K562 (cell line): ENCODE data around the gene NENF. TPM values are rescaled to one million over a fixed set of nuclear protein-coding genes. Genes with fewer than 3 reads are reported as not detected.
A peak's percentile ranks its signal among the peaks of the same experiment; 100 is the strongest.

Experiments used
- ATAC-seq: fragments of 200-7000 bp; cut with Tn5 transposase; 3 replicates; pipeline ENCODE4 v1.9.1; 2020; ENCODE audit warnings: moderate library complexity
- BruUV-seq: library from RNA; stranded (reverse); fragments of 400-500 nt; replicated peaks from 2 replicates; lab custom pipeline; 2021; lab: Mats Ljungman, UMichigan
- CTCF ChIA-PET: fragments of 300-600 bp; formaldehyde crosslinking; extraction: SDS; loops from one replicate; lab custom pipeline; 2021; ENCODE audit warnings: low intra/inter-chr PET ratio; lab: Yijun Ruan, JAX
- POLR2A ChIA-PET: fragments of 300-600, 350-650 bp; sonication (Branson Sonifier 250); formaldehyde crosslinking; extraction: SDS; loops from one replicate; lab custom pipeline; 2021; ENCODE audit warnings: antibody characterized with exemption, inconsistent platforms; lab: Yijun Ruan, JAX
- DNase-seq, 4 experiments: peaks; one replicate each; pipeline versions ENCODE4 v3.0.0 to v3.0.0-alpha.2; 2011 to 2018; ENCODE audit warnings: low spot score in 3 of 4, mixed read lengths in 3 of 4; ENCODE audit errors: extremely low read depth in 1 of 4
- FAIRE-seq: peaks from 2 replicates; lab custom pipeline; 2011; peaks lifted over from hg19 to GRCh38; lab: Jason Lieb, UNC
- H2AFZ ChIP-seq: 2 replicates; pipeline ENCODE4 v1.6.0; 2011; ENCODE audit warnings: low read depth, low read length, control low read depth, inconsistent platforms
- H3K27ac ChIP-seq: fragments of 200-600 bp; 3 replicates; pipeline ENCODE4 v1.8.0; 2011; ENCODE audit warnings: low read depth, mild to moderate bottlenecking, control low read depth, inconsistent platforms, low read length, moderate library complexity, mixed read lengths; ENCODE audit errors: extremely low read depth
- H3K27me3 ChIP-seq, 2 experiments: fragments of 300-600 bp in 1 of 2; 2 replicates in 1 of 2; 3 replicates in 1 of 2; pipeline versions ENCODE4 v1.6.0 to v1.8.0; 2011; ENCODE audit warnings: inconsistent platforms in 2 of 2, low read length in 2 of 2, mild to moderate bottlenecking in 1 of 2, mixed read lengths in 1 of 2, moderate library complexity in 1 of 2; ENCODE audit not compliant: control insufficient read depth in 2 of 2, insufficient read depth in 2 of 2
- H3K36me3 ChIP-seq: fragments of 300-600 bp; 3 replicates; pipeline ENCODE4 v1.8.0; 2011; ENCODE audit warnings: mild to moderate bottlenecking, low read length, inconsistent platforms; ENCODE audit not compliant: control insufficient read depth, insufficient read depth
- H3K4me1 ChIP-seq, 2 experiments: fragments of 200-600 bp in 1 of 2; replicated peaks in 1 of 2; 2 replicates in 1 of 2; 3 replicates in 1 of 2; pipeline versions ENCODE4 v1.5.1 to v1.8.0; 2011; ENCODE audit warnings: inconsistent platforms in 2 of 2, low read length in 2 of 2, mild to moderate bottlenecking in 1 of 2, mixed read lengths in 1 of 2, moderate library complexity in 1 of 2; ENCODE audit not compliant: control insufficient read depth in 2 of 2, insufficient read depth in 2 of 2
- H3K4me2 ChIP-seq: 2 replicates; pipeline ENCODE4 v1.6.1; 2011; ENCODE audit warnings: low read length, control low read depth, inconsistent platforms, mixed read lengths; ENCODE audit not compliant: insufficient read depth
- H3K4me3 ChIP-seq: fragments of 200-600 bp; sonication (generic), shearing (Covaris generic); 2 replicates; pipeline ENCODE4 v1.5.1; 2016; ENCODE audit warnings: control low read depth, inconsistent platforms
- H3K79me2 ChIP-seq: fragments of 200-600 bp; 3 replicates; pipeline ENCODE4 v1.8.0; 2011; ENCODE audit warnings: low read length, inconsistent platforms; ENCODE audit not compliant: control insufficient read depth, insufficient read depth
- H3K9ac ChIP-seq, 2 experiments: 2 replicates each; pipeline versions ENCODE4 v1.6.0 to v1.6.1; 2011; ENCODE audit warnings: low read depth in 2 of 2, low read length in 2 of 2, control low read depth in 1 of 2, inconsistent platforms in 1 of 2, mild to moderate bottlenecking in 1 of 2, mixed read lengths in 1 of 2; ENCODE audit not compliant: insufficient read depth in 1 of 2
- H3K9me1 ChIP-seq: one replicate; pipeline ENCODE4 v1.6.0; 2011; ENCODE audit warnings: inconsistent platforms, mild to moderate bottlenecking, low read length, moderate library complexity; ENCODE audit not compliant: control insufficient read depth, insufficient read depth
- H3K9me3 ChIP-seq: replicated peaks from 2 replicates; pipeline ENCODE4 v1.5.1; 2011; ENCODE audit warnings: low read depth, low read length, inconsistent platforms; ENCODE audit not compliant: control insufficient read depth, insufficient read depth
- H4K20me1 ChIP-seq: replicated peaks from 2 replicates; pipeline ENCODE4 v1.6.1; 2011; ENCODE audit warnings: low read length, inconsistent platforms, mixed read lengths; ENCODE audit not compliant: control insufficient read depth, insufficient read depth
- BACH1 ChIP-seq: fragments of 200-800 bp; sonication (Bioruptor generic); IDR thresholded peaks from 2 replicates; pipeline ENCODE4 v1.6.1; 2016; ENCODE audit warnings: missing genetic modification characterization, missing compliant biosample characterization
- CSDE1 ChIP-seq, 2 experiments: fragments of 450-650 bp; IDR thresholded peaks; 2 replicates each; pipeline ENCODE4 v1.6.1; 2016; ENCODE audit warnings: mild to moderate bottlenecking in 1 of 2
- TBL1XR1 ChIP-seq, 2 experiments: IDR thresholded peaks; 2 replicates each; pipeline ENCODE4 v1.6.1; 2012; ENCODE audit warnings: improper control_type of control experiment in 2 of 2, low read length in 2 of 2, mild to moderate bottlenecking in 1 of 2
- WGBS: fragments of 100-300 bp; shearing (Covaris generic); methylation state at CpG from one replicate; pipeline ENCODE4 v1.1.6; 2016; ENCODE audit warnings: low coverage, mixed read lengths; ENCODE audit not compliant: insufficient coverage; ENCODE audit errors: missing lambda C conversion rate; 5-methylcytosine and 5-hydroxymethylcytosine counted together
- in situ Hi-C: fragments of 300-500 bp; cut with MboI; formaldehyde crosslinking; loops from 4 replicates; pipeline ENCODE4 v1.15.0; 2018; ENCODE audit warnings: inconsistent platforms, mixed read lengths
- intact Hi-C: fragments of 100-400 bp; cut with micrococcal nuclease; formaldehyde crosslinking; loops from 2 replicates; pipeline ENCODE4 v1.14.2; 2022
- polyA plus RNA-seq, 8 experiments: library from polyadenylated mRNA; depleted of rRNA in 4 of 8; stranded (reverse) in 5 of 8; unstranded in 3 of 8; fragments of >200 nt; fragmentation: Nextera tagmentation in 2 of 8; fragmentation: Illumina TruSeq in 1 of 8; extraction: Ambion mirVana in 2 of 8; extraction: Trizol in 1 of 8; gene quantifications; 2 replicates each; pipeline versions ENCODE4 v1.2.1 to v1.2.3, GENCODE V29; 2011 to 2014; ENCODE audit warnings: inconsistent platforms in 1 of 8, missing spikeins in 1 of 8
- total RNA-seq, 7 experiments: library from RNA; depleted of rRNA in 6 of 7; stranded (reverse); fragments of >200 nt in 6 of 7; fragmentation: Illumina TruSeq in 2 of 7; extraction: Trizol in 2 of 7; gene quantifications; 2 replicates each; pipeline versions ENCODE4 v1.2.1 to v1.2.3, GENCODE V29; 2011 to 2021; ENCODE audit warnings: low replicate concordance in 1 of 7
- TF ChIP-seq, protein P1 (sequence below), 2 experiments: fragments of 450-650 bp in 1 of 2; sonication (generic) in 1 of 2; formaldehyde crosslinking in 1 of 2; IDR thresholded peaks in 1 of 2; conservative IDR thresholded peaks in 1 of 2; 2 replicates each; pipeline versions ENCODE4 v1.6.1 to v1.8.1; 2016 to 2023; ENCODE audit warnings: mild to moderate bottlenecking in 2 of 2, moderate library complexity in 2 of 2, inconsistent platforms in 1 of 2, missing genetic modification reagents in 1 of 2
- TF ChIP-seq, protein P2 (sequence below): fragments of 450-650 bp; conservative IDR thresholded peaks from 2 replicates; pipeline ENCODE4 v1.6.1; 2016; ENCODE audit warnings: missing genetic modification characterization, low read depth, mild to moderate bottlenecking, missing compliant biosample characterization, moderate library complexity

The NENF gene
- total and polyA plus RNA-seq, 9 of the 15 experiments (the other 6 are each of a cell fraction or from before 2014, with no cell fraction given): 6.1 to 100 (median 72.8) TPM

DNA sequence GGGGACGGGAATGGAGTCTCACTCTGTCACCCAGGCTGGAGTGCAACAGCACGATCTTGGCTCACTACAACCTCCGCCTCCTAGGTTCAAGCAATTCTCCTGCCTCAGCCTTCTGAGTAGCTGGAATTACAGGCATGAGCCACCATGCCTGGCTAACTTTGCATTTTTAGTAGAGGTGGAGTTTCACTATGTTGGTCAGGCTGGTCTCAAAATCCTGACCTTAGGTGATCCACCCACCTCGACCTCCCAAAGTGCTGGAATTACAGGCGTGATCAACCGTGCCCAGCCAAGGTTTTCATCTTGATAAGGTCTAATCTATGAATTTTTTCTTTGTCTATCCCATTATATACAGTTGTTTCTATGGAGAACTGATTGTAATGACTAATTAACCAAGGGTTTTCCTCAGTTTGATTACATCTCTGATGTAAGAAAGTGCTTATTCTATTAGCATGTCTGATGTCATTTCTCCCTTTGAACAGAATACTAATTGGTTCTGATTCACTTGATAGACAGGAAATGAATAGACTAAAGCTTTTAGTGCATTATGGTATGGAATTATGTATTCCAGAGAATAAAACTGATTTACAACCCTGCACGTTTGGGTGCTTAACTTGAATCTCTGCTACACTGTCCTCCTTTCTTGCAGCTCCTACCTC, 29.9 kb upstream of the NENF start:
- POLR2A ChIA-PET: no interaction called here
- 75% methylated on average over 7 of the region's 7 CpGs for WGBS
- no peak overlapping the region for H3K9ac ChIP-seq
- no peak overlapping the region for H2AFZ ChIP-seq
- TF ChIP-seq TBL1XR1 (IDR thresholded peaks at IDR 0.05; ENCODE audit: low read length in 2 of 2) (no peak), CSDE1 (IDR thresholded peaks at IDR 0.05) (no peak), BACH1 (no peak)
- TF ChIP-seq, protein P1, sequence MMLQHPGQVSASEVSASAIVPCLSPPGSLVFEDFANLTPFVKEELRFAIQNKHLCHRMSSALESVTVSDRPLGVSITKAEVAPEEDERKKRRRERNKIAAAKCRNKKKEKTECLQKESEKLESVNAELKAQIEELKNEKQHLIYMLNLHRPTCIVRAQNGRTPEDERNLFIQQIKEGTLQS (IDR thresholded peaks at IDR 0.05): peak; percentile 33; the same call in 1 of the 2 replicates
- TF ChIP-seq, protein P1 (CRISPR knock-in tag; conservative IDR thresholded peaks at IDR 0.05): no peak
- TF ChIP-seq, protein P2, sequence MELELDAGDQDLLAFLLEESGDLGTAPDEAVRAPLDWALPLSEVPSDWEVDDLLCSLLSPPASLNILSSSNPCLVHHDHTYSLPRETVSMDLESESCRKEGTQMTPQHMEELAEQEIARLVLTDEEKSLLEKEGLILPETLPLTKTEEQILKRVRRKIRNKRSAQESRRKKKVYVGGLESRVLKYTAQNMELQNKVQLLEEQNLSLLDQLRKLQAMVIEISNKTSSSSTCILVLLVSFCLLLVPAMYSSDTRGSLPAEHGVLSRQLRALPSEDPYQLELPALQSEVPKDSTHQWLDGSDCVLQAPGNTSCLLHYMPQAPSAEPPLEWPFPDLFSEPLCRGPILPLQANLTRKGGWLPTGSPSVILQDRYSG (tag): no peak
- TF ChIP-seq, all 486 proteins: peak for 1
- no peak for DNase-seq
- Histone ChIP-seq H3K4me3 (no peak overlapping the region), H3K9me1 (no peaks in the 10 kb centered on the region), H3K36me3 (peaks cover 41% of the 10 kb centered on the region), H3K27me3 (no peaks in the 10 kb centered on the region), H3K9me3 (no peaks in the 10 kb centered on the region), H3K4me2 (no peak overlapping the region), H3K4me1 (no peaks in the 10 kb centered on the region), H3K79me2 (no peaks in the 10 kb centered on the region), H4K20me1 (no peaks in the 10 kb centered on the region), H3K27ac (no peak overlapping the region)
- no TSS peak for BruUV-seq
- no peak for ATAC-seq
- in situ Hi-C loops: no loop called here
- CTCF ChIA-PET: no interaction called here
- FAIRE-seq: no peak
- intact Hi-C loops: no loop called here
